H1 (cell line): ENCODE measurements around the gene PLCB1. TPM values are rescaled to one million over a fixed set of nuclear protein-coding genes. Genes with fewer than 3 reads are reported as not detected.

Source experiments
- CTCF ChIA-PET: fragments of 300-600 bp; sonication (Branson Sonifier 250); formaldehyde crosslinking; loops from one replicate; lab custom pipeline; 2021; ENCODE audit not compliant: partially characterized antibody; lab: Charles Lee
- POLR2A ChIA-PET: fragments of 300-600 bp; sonication (Branson Sonifier 250); formaldehyde crosslinking; loops from one replicate; lab custom pipeline; 2021; ENCODE audit warnings: inconsistent platforms; ENCODE audit not compliant: partially characterized antibody; lab: Charles Lee
- DNase-seq, 2 experiments: peaks; one replicate each; pipeline versions ENCODE4 v3.0.0 to v3.0.0-alpha.2; 2010 to 2022; ENCODE audit warnings: low spot score in 2 of 2, low read depth in 1 of 2, mixed read lengths in 1 of 2
- FAIRE-seq: peaks from 2 replicates; lab custom pipeline; 2011; peaks lifted over from hg19 to GRCh38; lab: Jason Lieb, UNC
- H2AFZ ChIP-seq: 2 replicates; pipeline ENCODE4 v1.8.1; 2012; ENCODE audit warnings: low read length, inconsistent platforms
- H2AK5ac ChIP-seq: 2 replicates; pipeline ENCODE4 v1.6.1; 2013; ENCODE audit warnings: low read depth, low read length
- H2BK120ac ChIP-seq: replicated peaks from 2 replicates; pipeline ENCODE3; 2013; ENCODE audit warnings: low read depth, low read length, inconsistent platforms
- H2BK12ac ChIP-seq: 2 replicates; pipeline ENCODE4 v1.6.1; 2013; ENCODE audit warnings: low read depth, low read length
- H2BK15ac ChIP-seq: 2 replicates; pipeline ENCODE4 v1.6.1; 2013; ENCODE audit warnings: low read length
- H2BK20ac ChIP-seq: 2 replicates; pipeline ENCODE4 v1.6.1; 2013; ENCODE audit warnings: low read length
- H2BK5ac ChIP-seq: 2 replicates; pipeline ENCODE4 v1.6.1; 2013; ENCODE audit warnings: low read depth, low read length
- H3K14ac ChIP-seq: 2 replicates; pipeline ENCODE4 v1.6.1; 2013; ENCODE audit warnings: inconsistent platforms; ENCODE audit not compliant: insufficient read length
- H3K18ac ChIP-seq: 2 replicates; pipeline ENCODE4 v1.6.1; 2013; ENCODE audit warnings: low read length; ENCODE audit errors: extremely low read depth
- H3K23ac ChIP-seq: 2 replicates; pipeline ENCODE4 v1.6.1; 2013; ENCODE audit warnings: inconsistent platforms; ENCODE audit not compliant: insufficient read length
- H3K23me2 ChIP-seq: 2 replicates; pipeline ENCODE4 v1.6.1; 2013; ENCODE audit warnings: low read depth, low read length
- H3K27ac ChIP-seq: 2 replicates; pipeline ENCODE4 v1.6.1; 2011; ENCODE audit warnings: low read depth, low read length, inconsistent platforms
- H3K27me3 ChIP-seq, 4 experiments: replicated peaks in 1 of 4; 1 replicate in 1 of 4; 2 replicates in 3 of 4; pipeline versions ENCODE4 v1.6.1 to v1.8.1; 2011 to 2013; ENCODE audit warnings: low read length in 3 of 4, mild to moderate bottlenecking in 3 of 4, inconsistent platforms in 2 of 4, mixed read lengths in 2 of 4, moderate library complexity in 1 of 4; ENCODE audit not compliant: control insufficient read depth in 3 of 4, insufficient read depth in 3 of 4; ENCODE audit errors: extremely low read depth in 1 of 4
- H3K36me3 ChIP-seq, 4 experiments: 2 replicates each; pipeline versions ENCODE4 v1.6.1 to v1.8.1; 2011 to 2013; ENCODE audit warnings: mild to moderate bottlenecking in 4 of 4, low read length in 3 of 4, moderate library complexity in 2 of 4, control low read depth in 1 of 4, inconsistent platforms in 1 of 4; ENCODE audit not compliant: insufficient read depth in 4 of 4, control insufficient read depth in 2 of 4
- H3K4ac ChIP-seq: replicated peaks from 2 replicates; pipeline ENCODE3; 2013; ENCODE audit warnings: low read length, low read depth, mixed read lengths, inconsistent platforms; ENCODE audit not compliant: insufficient read length
- H3K4me1 ChIP-seq, 4 experiments: replicated peaks in 1 of 4; 1 replicate in 1 of 4; 2 replicates in 3 of 4; pipeline versions ENCODE4 v1.6.1 to v1.8.1; 2011 to 2013; ENCODE audit warnings: low read length in 3 of 4, inconsistent platforms in 2 of 4, mixed read lengths in 1 of 4; ENCODE audit not compliant: insufficient read depth in 4 of 4, control insufficient read depth in 3 of 4
- H3K4me2 ChIP-seq, 2 experiments: 2 replicates each; pipeline versions ENCODE4 v1.6.1 to v1.8.1; 2011 to 2013; ENCODE audit warnings: low read depth in 2 of 2, low read length in 2 of 2, control low read depth in 1 of 2, inconsistent platforms in 1 of 2, mild to moderate bottlenecking in 1 of 2; ENCODE audit not compliant: insufficient read depth in 1 of 2
- H3K4me3 ChIP-seq, 4 experiments: fragments of 200-600, 300-600 bp in 1 of 4; sonication (generic), shearing (Covaris generic), sonication (Bioruptor Twin) in 1 of 4; 2 replicates each; pipeline versions ENCODE4 v1.5.1 to v1.8.1; 2011 to 2016; ENCODE audit warnings: low read length in 4 of 4, low read depth in 3 of 4, control low read depth in 2 of 4, inconsistent platforms in 2 of 4, mild to moderate bottlenecking in 2 of 4, mixed read lengths in 1 of 4, moderate library complexity in 1 of 4; ENCODE audit not compliant: insufficient read depth in 2 of 4; ENCODE audit errors: extremely low read depth in 1 of 4
- H3K56ac ChIP-seq: replicated peaks from 2 replicates; pipeline ENCODE3; 2013; ENCODE audit warnings: low read depth, mild to moderate bottlenecking, mixed read lengths, low read length, inconsistent platforms; ENCODE audit not compliant: insufficient read length
- H3K79me1 ChIP-seq: 2 replicates; pipeline ENCODE4 v1.6.1; 2013; ENCODE audit warnings: low read depth, low read length, control low read depth
- H3K79me2 ChIP-seq, 2 experiments: 2 replicates each; pipeline versions ENCODE4 v1.6.1 to v1.8.1; 2012 to 2013; ENCODE audit warnings: low read length in 2 of 2, mild to moderate bottlenecking in 2 of 2, inconsistent platforms in 1 of 2; ENCODE audit not compliant: insufficient read depth in 2 of 2, control insufficient read depth in 1 of 2
- H3K9ac ChIP-seq, 4 experiments: replicated peaks in 1 of 4; 1 replicate in 1 of 4; 2 replicates in 3 of 4; pipeline versions ENCODE4 v1.6.1 to v1.8.1; 2011 to 2013; ENCODE audit warnings: low read depth in 3 of 4, low read length in 3 of 4, control low read depth in 2 of 4, mild to moderate bottlenecking in 2 of 4, moderate library complexity in 2 of 4, inconsistent platforms in 1 of 4; ENCODE audit errors: extremely low read depth in 1 of 4
- H3K9me3 ChIP-seq, 2 experiments: 2 replicates each; pipeline versions ENCODE4 v1.6.1 to v1.8.1; 2012 to 2013; ENCODE audit warnings: mild to moderate bottlenecking in 2 of 2, moderate library complexity in 2 of 2, control low read depth in 1 of 2, inconsistent platforms in 1 of 2, low read depth in 1 of 2, low read length in 1 of 2, mixed read lengths in 1 of 2; ENCODE audit not compliant: insufficient read depth in 2 of 2
- H4K20me1 ChIP-seq, 2 experiments: replicated peaks in 1 of 2; 2 replicates each; pipeline versions ENCODE3 to v1.8.1; 2011 to 2013; ENCODE audit warnings: inconsistent platforms in 2 of 2, low read length in 2 of 2, mild to moderate bottlenecking in 1 of 2; ENCODE audit not compliant: insufficient read depth in 2 of 2, control insufficient read depth in 1 of 2
- H4K5ac ChIP-seq: 2 replicates; pipeline ENCODE4 v1.6.1; 2013; ENCODE audit warnings: low read length, low read depth, mixed read lengths, inconsistent platforms; ENCODE audit not compliant: insufficient read length
- H4K8ac ChIP-seq: 2 replicates; pipeline ENCODE4 v1.8.0; 2013; ENCODE audit warnings: mild to moderate bottlenecking, moderate library complexity, low read length, inconsistent platforms; ENCODE audit not compliant: insufficient read depth; ENCODE audit errors: extremely low read depth
- H4K91ac ChIP-seq: replicated peaks from 2 replicates; pipeline ENCODE3; 2013; ENCODE audit warnings: low read length, mixed read lengths, inconsistent platforms; ENCODE audit not compliant: insufficient read length
- BACH1 ChIP-seq: IDR thresholded peaks from 2 replicates; pipeline ENCODE4 v1.6.1; 2012; ENCODE audit warnings: low read length, improper control_type of control experiment
- CEBPB ChIP-seq: IDR thresholded peaks from 2 replicates; pipeline ENCODE4 v1.6.1; 2012; ENCODE audit warnings: low read depth, low read length
- NRF1 ChIP-seq: IDR thresholded peaks from 2 replicates; pipeline ENCODE4 v1.6.1; 2011; ENCODE audit warnings: mild to moderate bottlenecking, low read depth, low read length, improper control_type of control experiment
- SIX5 ChIP-seq: IDR thresholded peaks from 2 replicates; pipeline ENCODE4 v1.6.1; 2011; ENCODE audit warnings: mild to moderate bottlenecking, low read depth, low read length
- TBP ChIP-seq: IDR thresholded peaks from 2 replicates; pipeline ENCODE4 v1.6.1; 2011; ENCODE audit warnings: low read depth, low read length, improper control_type of control experiment
- WGBS, 2 experiments: shearing (Covaris generic) in 1 of 2; methylation state at CpG; one replicate each; pipeline versions ENCODE4 v1.1.6 to v1.1.7; 2013 to 2015; ENCODE audit warnings: low lambda C conversion rate in 2 of 2, mixed read lengths in 2 of 2, inconsistent platforms in 1 of 2, low coverage in 1 of 2, missing lambda C conversion rate in 1 of 2; ENCODE audit not compliant: insufficient replicate concordance in 2 of 2, insufficient coverage in 1 of 2, insufficient read length in 1 of 2; ENCODE audit errors: extremely low coverage in 1 of 2, missing lambda C conversion rate in 1 of 2; 5-methylcytosine and 5-hydroxymethylcytosine counted together
- polyA plus RNA-seq, 7 experiments: library from polyadenylated mRNA; depleted of rRNA in 3 of 7; stranded (reverse) in 5 of 7; unstranded in 2 of 7; fragments of >200 nt in 5 of 7; fragments of 200-250 nt in 2 of 7; gene quantifications; 1 replicate in 5 of 7; 2 replicates in 1 of 7; 4 replicates in 1 of 7; pipeline versions ENCODE4 v1.2.1 to v1.2.3, GENCODE V29; 2011 to 2013; ENCODE audit warnings: missing spikeins in 2 of 7, mixed read lengths in 2 of 7
- total RNA-seq: library from RNA; stranded (reverse); fragmentation: NEBNext Ultra II Directional; extraction: Animal tissue kit (Norgen Biotek cat#: 25700); gene quantifications from 2 replicates; pipeline ENCODE4 v1.2.1, GENCODE V29; 2021
- TF ChIP-seq, protein P1 (sequence below): IDR thresholded peaks from 2 replicates; pipeline ENCODE4 v1.6.1; 2011; ENCODE audit warnings: low read depth, mild to moderate bottlenecking, low read length; ENCODE audit not compliant: insufficient read depth

PLCB1 gene
- total and polyA plus RNA-seq, 2 of the 8 experiments (the other 6 are each of a cell fraction or from before 2014, with no cell fraction given), result 2.6 to 9.1 TPM

DNA sequence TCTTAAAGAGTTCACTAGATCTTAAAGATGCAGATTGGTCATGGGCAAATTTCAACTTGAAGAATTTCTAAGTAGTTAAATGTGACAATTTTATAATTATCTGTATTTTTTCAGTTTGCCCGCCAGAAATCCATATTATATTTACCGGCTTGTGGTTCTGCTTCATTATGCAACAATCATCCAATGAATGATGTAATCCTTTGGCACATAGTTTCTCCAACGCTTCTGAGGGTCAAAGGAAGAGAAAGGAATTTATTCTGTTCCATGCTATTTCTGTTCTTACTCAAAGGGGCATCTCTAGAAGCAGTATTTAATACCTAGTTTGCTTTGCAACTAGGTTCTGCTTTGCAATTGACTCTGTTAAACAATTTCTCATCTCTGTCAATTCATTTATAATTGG lies 577.6 kb downstream of the PLCB1 start:
- 82% methylated on average over 3 of the region's 3 CpGs; no CpG with 5 or more reads in 1 of the 2 experiments for WGBS, 2 experiments
- no peak overlapping the region for H2BK5ac ChIP-seq
- TF ChIP-seq BACH1 (no peak), CEBPB (no peak), TBP (no peak), NRF1 (no peak), SIX5 (no peak)
- TF ChIP-seq, protein P1, sequence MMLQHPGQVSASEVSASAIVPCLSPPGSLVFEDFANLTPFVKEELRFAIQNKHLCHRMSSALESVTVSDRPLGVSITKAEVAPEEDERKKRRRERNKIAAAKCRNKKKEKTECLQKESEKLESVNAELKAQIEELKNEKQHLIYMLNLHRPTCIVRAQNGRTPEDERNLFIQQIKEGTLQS, result no peak
- no peaks in the 10 kb centered on the region for H3K9me3 ChIP-seq
- H3K4ac ChIP-seq, result no peak overlapping the region
- no peak overlapping the region for H4K8ac ChIP-seq
- no peak overlapping the region for H2AK5ac ChIP-seq
- no peak overlapping the region for H3K23ac ChIP-seq
- ChIA-PET CTCF (interaction anchor here (1.1 kb wide), 1 partner anchor 13 kb away, joined by 3 read pairs; no protein-coding TSS in a partner anchor), POLR2A (no interaction called here)
- H3K4me3 ChIP-seq, result no peak overlapping the region
- H4K20me1 ChIP-seq, result no peaks in the 10 kb centered on the region
- no peak for FAIRE-seq
- no peak overlapping the region for H4K5ac ChIP-seq
- H3K56ac ChIP-seq, result no peak overlapping the region
- DNase-seq, result no peak
- no peak overlapping the region for H2BK15ac ChIP-seq
- H3K36me3 ChIP-seq, result no peaks in the 10 kb centered on the region; a peak in 2 of 8 replicates
- no peaks in the 10 kb centered on the region for H3K27me3 ChIP-seq
- H3K4me1 ChIP-seq, result peaks cover 0 to 2% (median under 1%) of the 10 kb centered on the region in 4 experiments; a peak in 2 of 7 replicates
- no peak overlapping the region for H3K14ac ChIP-seq
- no peak overlapping the region for H2AFZ ChIP-seq
- H3K79me1 ChIP-seq, result no peaks in the 10 kb centered on the region
- no peak overlapping the region for H3K9ac ChIP-seq
- H3K18ac ChIP-seq, result no peak overlapping the region
- no peak overlapping the region for H2BK20ac ChIP-seq
- no peak overlapping the region for H3K27ac ChIP-seq
- no peak overlapping the region for H4K91ac ChIP-seq
- no peak overlapping the region for H2BK12ac ChIP-seq
- no peak overlapping the region for H2BK120ac ChIP-seq
- no peaks in the 10 kb centered on the region for H3K79me2 ChIP-seq
- H3K23me2 ChIP-seq, result no peaks in the 10 kb centered on the region
- H3K4me2 ChIP-seq, result no peak overlapping the region
